Measurements from ENCODE around the gene MMEL1. TPM values are rescaled to one million over a fixed set of nuclear protein-coding genes. Genes with fewer than 3 reads are reported as not detected.

MMEL1 gene
- total RNA-seq, 6 experiments from 2014 or later: 1.2 to 2.0 TPM; not detected in 4

- H3K27me3 ChIP-seq: no peaks in the 10 kb centered on the region
- no peak for TF ChIP-seq CTCF (IDR thresholded peaks at IDR 0.05)
- no peak for TF ChIP-seq POLR2A (IDR thresholded peaks at IDR 0.05)
- H3K4me3 ChIP-seq: peak overlapping the region; percentile 83 to 96 (median 93)
- peaks cover 0 to 7% (median 0%) of the 10 kb centered on the region in 4 donors for H3K4me1 ChIP-seq
- H3K9me3 ChIP-seq: peaks cover 0 to 6% (median 0%) of the 10 kb centered on the region in 4 donors
- H3K36me3 ChIP-seq: no peaks in the 10 kb centered on the region
- H3K27ac ChIP-seq: no peak overlapping the region
- DNase-seq (peak; percentile 22 to 52 (median 46)), ATAC-seq (no peak)
- WGBS (ENCODE audit: insufficient coverage, low coverage, low lambda C conversion rate, missing lambda C conversion rate): 34% methylated on average over 4 of the region's 24 CpGs
- intact Hi-C loops (cut with DNase I): loop anchor here (10.0 kb wide), 2 partner anchors 79 to 89 kb away; partner anchors contain the start of gene TNFRSF14 (in 1 of the 2)
These were observed 10.7 kb upstream of the MMEL1 start for GRCh38 chr1:2643414-2644077.

- peak; percentile 89 to 92 (median 91) for DNase-seq
- WGBS (ENCODE audit: insufficient coverage, low coverage, low lambda C conversion rate, missing lambda C conversion rate): under 1% methylated on average over 36 of the region's 84 CpGs
- TF ChIP-seq CTCF (IDR thresholded peaks at IDR 0.05) (no peak), POLR2A (IDR thresholded peaks at IDR 0.05) (peak; percentile 72)
- Histone ChIP-seq H3K4me3 (peak overlapping the region; percentile 83 to 96 (median 93)), H3K9me3 (peaks cover 0 to 6% (median 0%) of the 10 kb centered on the region in 4 donors), H3K27ac (peak overlapping the region; percentile 72 to 86 (median 78)), H3K27me3 (no peaks in the 10 kb centered on the region), H3K4me1 (peaks cover 0 to 7% (median 0%) of the 10 kb centered on the region in 4 donors), H3K36me3 (no peaks in the 10 kb centered on the region)
- intact Hi-C loops (cut with DNase I): loop anchor here (10.0 kb wide), 2 partner anchors 78 to 88 kb away; partner anchors contain the start of gene TNFRSF14 (in 1 of the 2)
- ATAC-seq: peak; percentile 81 to 96 (median 92)
These were observed 10.0 kb upstream of the MMEL1 start for GRCh38 chr1:2642560-2643413.

GRCh38 chr1:2642131-2642559 lies 9.3 kb upstream of the MMEL1 start:
- WGBS (ENCODE audit: insufficient coverage, low coverage, low lambda C conversion rate, missing lambda C conversion rate): 65% methylated on average over 4 of the region's 11 CpGs
- H3K27ac ChIP-seq: peak overlapping the region in 2 of 3 donors; percentile 72 to 78
- H3K4me3 ChIP-seq: peak overlapping the region; percentile 83 to 96 (median 93)
- intact Hi-C loops (cut with DNase I): loop anchor here (10.0 kb wide), 2 partner anchors 77 to 87 kb away; partner anchors contain the start of gene TNFRSF14 (in 1 of the 2)
- DNase-seq (peak in 1 of 3 donors; percentile 39), ATAC-seq (peak in 1 of 4 donors; percentile 2)
- no peaks in the 10 kb centered on the region for H3K36me3 ChIP-seq
- peaks cover 0 to 6% (median 0%) of the 10 kb centered on the region in 4 donors for H3K9me3 ChIP-seq
- H3K4me1 ChIP-seq: peaks cover 0 to 7% (median 0%) of the 10 kb centered on the region in 4 donors
- no peak for TF ChIP-seq POLR2A (IDR thresholded peaks at IDR 0.05)
- TF ChIP-seq CTCF (IDR thresholded peaks at IDR 0.05): no peak
- H3K27me3 ChIP-seq: no peaks in the 10 kb centered on the region

- intact Hi-C loops (cut with DNase I): loop anchor here (10.0 kb wide), 2 partner anchors 77 to 87 kb away; partner anchors contain the start of gene TNFRSF14 (in 1 of the 2)
- Histone ChIP-seq H3K36me3 (no peaks in the 10 kb centered on the region), H3K4me3 (peak overlapping the region; percentile 83 to 96 (median 93)), H3K27me3 (no peaks in the 10 kb centered on the region), H3K27ac (no peak overlapping the region), H3K4me1 (peaks cover 0 to 7% (median 0%) of the 10 kb centered on the region in 4 donors), H3K9me3 (peaks cover 0 to 7% (median 0%) of the 10 kb centered on the region in 4 donors)
- TF ChIP-seq POLR2A (IDR thresholded peaks at IDR 0.05) (no peak), CTCF (IDR thresholded peaks at IDR 0.05) (no peak)
- no peak for ATAC-seq
- DNase-seq: peak in 2 of 3 donors; percentile 24 to 43
- WGBS (ENCODE audit: insufficient coverage, low coverage, low lambda C conversion rate, missing lambda C conversion rate): no CpG with 5 or more reads among the region's 34 CpGs
These were observed 8.7 kb upstream of the MMEL1 start for GRCh38 chr1:2641381-2642130.

Data from right lobe of liver (tissue), 6 donors.